ENCODE results near the gene RPS26. TPM values are rescaled to one million over a fixed set of nuclear protein-coding genes. Genes with fewer than 3 reads are reported as not detected.
A peak's percentile ranks its signal among the peaks of the same experiment; 100 is the strongest.

Gene RPS26
- total and polyA plus RNA-seq, 4 experiments from 2014 or later: 55.6 to 1,449 (median 221) TPM

- POLR2A ChIA-PET (ENCODE audit: partially characterized antibody): interaction anchor here (0.7 to 0.9 kb wide), 2 partner anchors 16 to 17 kb away, joined by 3 to 4 read pairs; partner anchors contain the start of gene PA2G4
- intact Hi-C loops (cut with micrococcal nuclease): no loop called here
- Histone ChIP-seq H3K36me3 (ENCODE audit: insufficient read depth, low read length) (no peaks in the 10 kb centered on the region), H3K4me1 (ENCODE audit: insufficient read depth, low read length) (no peaks in the 10 kb centered on the region), H3K27ac (ENCODE audit: low read depth, low read length) (no peak overlapping the region), H3K27me3 (ENCODE audit: insufficient read depth, low read length) (peaks cover 6% of the 10 kb centered on the region), H3K9me3 (ENCODE audit: control insufficient read depth in 1 of 2, low read length in 2 of 2) (no peaks in the 10 kb centered on the region), H3K4me3 (ENCODE audit: low read length in 2 of 2) (no peak overlapping the region)
- CTCF ChIA-PET (ENCODE audit: partially characterized antibody): interaction anchor here (0.6 to 3.0 kb wide), 5 partner anchors 15 to 39 kb away, joined by 3 to 23 read pairs (median 3); partner anchors contain the start of genes PA2G4 and ZC3H10
- H3K27me3 Mint-ChIP-seq: peaks cover 0 to 3% of the 10 kb centered on the region in 2 donors
- no peaks in the 10 kb centered on the region for H3K9me3 Mint-ChIP-seq
- no peaks in the 10 kb centered on the region for H3K36me3 Mint-ChIP-seq
- no peaks in the 10 kb centered on the region for H3K4me1 Mint-ChIP-seq
- no peak for DNase-seq
- no peak overlapping the region for H3K4me3 Mint-ChIP-seq
- H3K27ac Mint-ChIP-seq: no peak overlapping the region
Measured at GRCh38 chr12:56086608-56087007, 44.9 kb downstream of the RPS26 start.

DNA sequence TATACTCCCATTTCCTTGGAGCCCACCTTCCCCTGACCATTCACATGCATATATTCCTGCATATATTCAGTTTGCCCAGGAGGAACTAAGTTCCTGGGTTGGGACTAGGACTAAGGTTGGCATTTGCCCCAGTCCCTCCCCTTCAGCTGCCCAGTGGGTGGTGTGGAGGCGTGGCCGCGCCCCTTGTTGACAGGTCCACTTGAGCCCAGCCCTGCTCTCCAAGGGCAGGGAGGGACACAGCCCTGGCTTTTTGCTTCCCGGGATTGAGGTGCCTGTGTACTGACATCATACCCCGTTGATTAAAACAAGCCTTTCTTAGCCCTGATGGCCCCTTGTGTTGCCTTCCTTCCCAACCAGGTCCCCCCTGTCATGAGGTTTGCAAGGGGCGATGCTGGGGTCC is 45.5 kb downstream of the RPS26 start:
- Mint-ChIP-seq H3K36me3 (no peaks in the 10 kb centered on the region), H3K27ac (peak overlapping the region in 1 of 7 donors; percentile 63), H3K4me1 (no peaks in the 10 kb centered on the region), H3K27me3 (peaks cover 0 to 3% of the 10 kb centered on the region in 2 donors), H3K4me3 (no peak overlapping the region), H3K9me3 (no peaks in the 10 kb centered on the region)
- intact Hi-C loops (cut with micrococcal nuclease): no loop called here
- Histone ChIP-seq H3K27me3 (ENCODE audit: insufficient read depth, low read length) (peaks cover 6% of the 10 kb centered on the region), H3K36me3 (ENCODE audit: insufficient read depth, low read length) (no peaks in the 10 kb centered on the region), H3K27ac (ENCODE audit: low read depth, low read length) (no peak overlapping the region), H3K4me1 (ENCODE audit: insufficient read depth, low read length) (no peaks in the 10 kb centered on the region), H3K4me3 (ENCODE audit: low read length in 2 of 2) (no peak overlapping the region), H3K9me3 (ENCODE audit: control insufficient read depth in 1 of 2, low read length in 2 of 2) (no peaks in the 10 kb centered on the region)
- CTCF ChIA-PET (ENCODE audit: partially characterized antibody): no interaction called here
- no peak for DNase-seq
- POLR2A ChIA-PET (ENCODE audit: partially characterized antibody): no interaction called here

Other genes starting within 250 kb of the RPS26 start
- 10 to 100 TPM; 47.7 to 49.4 TPM for gene SARNP, start 224.2 kb upstream of the RPS26 start, total RNA-seq
- 100 to 1,000 TPM in 1 of 2 donors, 10 to 100 TPM in 1; 90.2 to 122 TPM for gene SARNP, start 224.2 kb upstream of the RPS26 start, polyA plus RNA-seq
- 10 to 100 TPM; 42.6 to 44.4 TPM for gene ORMDL2, start 223.9 kb upstream of the RPS26 start, total RNA-seq
- gene ORMDL2, start 223.9 kb upstream of the RPS26 start, polyA plus RNA-seq: 100 to 1,000 TPM in 1 of 2 donors, 10 to 100 TPM in 1; 95.8 to 142 TPM
- gene DNAJC14, start 212.3 kb upstream of the RPS26 start, total RNA-seq: 10 to 100 TPM; 31.8 to 42.4 TPM
- 10 to 100 TPM; 32.7 to 36.8 TPM for gene DNAJC14, start 212.3 kb upstream of the RPS26 start, polyA plus RNA-seq
- 1 to 10 TPM in 1 of 2 experiments, under 1 TPM in 1; 0.67 to 1.3 TPM for gene MMP19, start 199.0 kb upstream of the RPS26 start, total RNA-seq
- gene MMP19, start 199.0 kb upstream of the RPS26 start, polyA plus RNA-seq: not detected
- 10 to 100 TPM; 35.7 to 39.3 TPM for gene PYM1, start 114.0 kb upstream of the RPS26 start, total RNA-seq
- gene PYM1, start 114.0 kb upstream of the RPS26 start, polyA plus RNA-seq: 10 to 100 TPM; 75.1 to 86.9 TPM
- 1,000 to 10,000 TPM; 1,301 to 1,410 TPM for gene DGKA, start 110.8 kb upstream of the RPS26 start, total RNA-seq
- 100 to 1,000 TPM; 195 to 493 TPM for gene DGKA, start 110.8 kb upstream of the RPS26 start, polyA plus RNA-seq
- not detected for gene PMEL, start 75.9 kb upstream of the RPS26 start, total RNA-seq
- gene PMEL, start 75.9 kb upstream of the RPS26 start, polyA plus RNA-seq: not detected
- gene CDK2, start 75.1 kb upstream of the RPS26 start, total RNA-seq: 10 to 100 TPM; 17.5 to 21.5 TPM
- 1 to 10 TPM; 4.7 to 5.7 TPM for gene CDK2, start 75.1 kb upstream of the RPS26 start, polyA plus RNA-seq
- 100 to 1,000 TPM; 106 to 112 TPM for gene RAB5B, start 67.8 kb upstream of the RPS26 start, total RNA-seq
- 10 to 100 TPM; 67.5 to 80.8 TPM for gene RAB5B, start 67.8 kb upstream of the RPS26 start, polyA plus RNA-seq
- gene SUOX, start 44.6 kb upstream of the RPS26 start, total RNA-seq: 1 to 10 TPM; 5.4 to 5.9 TPM
- not detected for gene SUOX, start 44.6 kb upstream of the RPS26 start, polyA plus RNA-seq
- 1 to 10 TPM; 7.2 to 7.9 TPM for gene IKZF4, start 20.9 kb upstream of the RPS26 start, total RNA-seq
- 1 to 10 TPM in 1 of 2 donors, under 1 TPM in 1; 0.37 to 2.2 TPM for gene IKZF4, start 20.9 kb upstream of the RPS26 start, polyA plus RNA-seq
- 1 to 10 TPM; 5.9 to 6.9 TPM for gene ERBB3, start 38.2 kb downstream of the RPS26 start, total RNA-seq
- under 1 TPM; 0.61 to 0.70 TPM for gene ERBB3, start 38.2 kb downstream of the RPS26 start, polyA plus RNA-seq
- gene PA2G4, start 62.6 kb downstream of the RPS26 start, total RNA-seq: 100 to 1,000 TPM; 106 to 108 TPM
- 100 to 1,000 TPM; 204 to 223 TPM for gene PA2G4, start 62.6 kb downstream of the RPS26 start, polyA plus RNA-seq
- 1,000 to 10,000 TPM; 5,438 to 5,728 TPM for gene RPL41, start 74.7 kb downstream of the RPS26 start, total RNA-seq
- gene RPL41, start 74.7 kb downstream of the RPS26 start, polyA plus RNA-seq: 1,000 to 10,000 TPM; 6,058 to 8,691 TPM
- 10 to 100 TPM; 16.3 to 19.6 TPM for gene ZC3H10, start 76.3 kb downstream of the RPS26 start, total RNA-seq
- 1 to 10 TPM in 1 of 2 donors, under 1 TPM in 1; 0.27 to 3.9 TPM for gene ZC3H10, start 76.3 kb downstream of the RPS26 start, polyA plus RNA-seq
- gene ESYT1, start 86.3 kb downstream of the RPS26 start, total RNA-seq: 100 to 1,000 TPM; 249 to 258 TPM
- gene ESYT1, start 86.3 kb downstream of the RPS26 start, polyA plus RNA-seq: 100 to 1,000 TPM; 395 to 690 TPM
- gene MYL6B, start 110.7 kb downstream of the RPS26 start, total RNA-seq: 1 to 10 TPM; 2.6 to 3.4 TPM
- 1 to 10 TPM; 1.8 to 4.8 TPM for gene MYL6B, start 110.7 kb downstream of the RPS26 start, polyA plus RNA-seq
- gene MYL6, start 116.4 kb downstream of the RPS26 start, total RNA-seq: 100 to 1,000 TPM; 567 to 589 TPM
- 1,000 to 10,000 TPM; 2,141 to 3,317 TPM for gene MYL6, start 116.4 kb downstream of the RPS26 start, polyA plus RNA-seq
- gene SMARCC2, start 147.6 kb downstream of the RPS26 start, total RNA-seq: 100 to 1,000 TPM; 192 to 199 TPM
- gene SMARCC2, start 147.6 kb downstream of the RPS26 start, polyA plus RNA-seq: 10 to 100 TPM; 27.0 to 90.9 TPM
- 10 to 100 TPM; 38.1 to 44.8 TPM for gene RNF41, start 180.0 kb downstream of the RPS26 start, total RNA-seq
- 10 to 100 TPM; 33.2 to 46.7 TPM for gene RNF41, start 180.0 kb downstream of the RPS26 start, polyA plus RNA-seq
- gene NABP2, start 182.4 kb downstream of the RPS26 start, total RNA-seq: 10 to 100 TPM; 16.9 to 19.1 TPM
- gene NABP2, start 182.4 kb downstream of the RPS26 start, polyA plus RNA-seq: 1 to 10 TPM; 4.1 to 4.7 TPM
- 1 to 10 TPM in 1 of 2 experiments, under 1 TPM in 1; 0.64 to 2.1 TPM for gene SLC39A5, start 188.1 kb downstream of the RPS26 start, total RNA-seq
- gene SLC39A5, start 188.1 kb downstream of the RPS26 start, polyA plus RNA-seq: not detected
- gene ANKRD52, start 216.5 kb downstream of the RPS26 start, total RNA-seq: 10 to 100 TPM; 44.1 to 44.5 TPM
- gene ANKRD52, start 216.5 kb downstream of the RPS26 start, polyA plus RNA-seq: 10 to 100 TPM in 1 of 2 donors, 1 to 10 TPM in 1; 3.4 to 25.1 TPM
- 10 to 100 TPM; 35.3 to 38.6 TPM for gene COQ10A, start 225.0 kb downstream of the RPS26 start, total RNA-seq
- gene COQ10A, start 225.0 kb downstream of the RPS26 start, polyA plus RNA-seq: 10 to 100 TPM in 1 of 2 donors, 1 to 10 TPM in 1; 8.7 to 11.7 TPM